ENCODE data around the gene TPT1.
"Not testable (repeated sequence)": the region's sequence is repeated elsewhere in the genome, so short reads cannot be mapped to it uniquely, and the experiment has no call there.

Gene TPT1

DNA sequence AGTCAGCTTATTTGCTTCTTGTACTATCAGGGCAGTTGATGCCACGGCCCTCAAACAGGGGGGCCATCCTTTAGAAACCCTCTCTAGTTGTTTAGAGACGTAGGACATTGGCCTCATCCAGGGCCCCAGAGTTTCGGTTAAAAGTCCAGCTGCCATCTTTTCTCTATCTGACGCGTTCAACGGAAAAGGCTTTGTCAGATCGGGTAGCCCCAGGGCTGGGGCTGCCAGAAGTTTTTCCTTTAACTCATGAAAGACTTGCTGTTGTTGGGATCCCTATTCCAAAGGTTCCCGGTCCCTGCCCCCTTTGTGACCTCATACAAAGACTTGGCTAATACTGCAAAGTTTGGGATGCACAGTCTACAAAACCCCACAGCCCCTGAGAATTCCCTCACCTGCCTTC is 37.8 kb upstream of the TPT1 start:
- H3K9ac ChIP-seq (ENCODE audit: low read length); H3K27ac ChIP-seq (ENCODE audit: low read depth, low read length); H3K9me3 ChIP-seq (ENCODE audit: control insufficient read depth, insufficient read depth, low read depth, low read length); H3K4me3 ChIP-seq (ENCODE audit: low read depth, low read length); H3K27me3 ChIP-seq (ENCODE audit: control insufficient read depth, insufficient read depth, low read length); H3K4me1 ChIP-seq (ENCODE audit: control insufficient read depth, insufficient read depth, low read length); H3K36me3 ChIP-seq (ENCODE audit: control insufficient read depth, insufficient read depth, low read length): not testable (repeated sequence)

DNA sequence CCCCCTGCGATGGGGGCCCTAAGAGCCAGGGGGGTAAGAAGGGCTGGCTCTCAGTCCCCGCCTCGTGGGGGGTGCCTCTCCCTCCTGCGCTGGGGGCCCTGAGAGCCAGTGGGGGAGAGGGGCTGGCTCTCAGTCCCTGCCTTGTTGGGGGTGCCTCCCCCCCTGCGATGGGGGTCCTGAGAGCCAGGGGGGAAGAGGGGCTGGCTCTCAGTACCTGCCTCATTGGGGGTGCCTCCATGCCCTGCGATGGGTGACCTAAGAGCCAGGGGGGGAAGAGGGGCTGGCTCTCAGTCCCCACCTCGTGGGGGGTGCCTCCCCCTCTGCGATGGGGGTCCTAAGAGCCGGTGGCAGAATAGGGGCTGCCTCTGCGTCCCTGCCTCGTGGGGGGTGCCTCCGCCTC is 36.3 kb upstream of the TPT1 start:
- not testable (repeated sequence) for H3K27me3 ChIP-seq (ENCODE audit: control insufficient read depth, insufficient read depth, low read length); H3K36me3 ChIP-seq (ENCODE audit: control insufficient read depth, insufficient read depth, low read length); H3K9ac ChIP-seq (ENCODE audit: low read length); H3K27ac ChIP-seq (ENCODE audit: low read depth, low read length); H3K9me3 ChIP-seq (ENCODE audit: control insufficient read depth, insufficient read depth, low read depth, low read length); H3K4me1 ChIP-seq (ENCODE audit: control insufficient read depth, insufficient read depth, low read length); H3K4me3 ChIP-seq (ENCODE audit: low read depth, low read length)

DNA sequence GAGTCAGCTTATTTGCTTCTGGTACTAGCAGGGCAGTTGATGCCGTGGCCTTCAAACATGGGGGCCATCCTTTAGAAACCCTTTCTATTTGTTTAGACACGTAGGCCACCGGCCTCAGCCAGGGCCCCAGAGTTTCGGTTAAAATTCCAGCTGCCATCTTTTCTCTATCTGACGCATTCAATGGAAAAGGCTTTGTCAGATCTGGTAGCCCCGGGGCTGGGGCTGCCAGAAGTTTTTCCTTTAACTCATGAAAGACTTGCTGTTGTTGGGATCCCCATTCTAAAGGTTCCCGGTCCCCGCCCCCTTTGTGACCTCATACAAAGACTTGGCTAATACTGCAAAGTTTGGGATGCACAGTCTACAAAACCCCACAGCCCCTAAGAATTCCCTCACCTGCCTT is 35.7 kb upstream of the TPT1 start:
- H3K4me3 ChIP-seq (ENCODE audit: low read depth, low read length); H3K27me3 ChIP-seq (ENCODE audit: control insufficient read depth, insufficient read depth, low read length); H3K9me3 ChIP-seq (ENCODE audit: control insufficient read depth, insufficient read depth, low read depth, low read length); H3K9ac ChIP-seq (ENCODE audit: low read length); H3K36me3 ChIP-seq (ENCODE audit: control insufficient read depth, insufficient read depth, low read length); H3K27ac ChIP-seq (ENCODE audit: low read depth, low read length): not testable (repeated sequence)
- peaks cover 12% of the 10 kb centered on the region; the same call in 1 of the 2 replicates for H3K4me1 ChIP-seq (ENCODE audit: control insufficient read depth, insufficient read depth, low read length)

DNA sequence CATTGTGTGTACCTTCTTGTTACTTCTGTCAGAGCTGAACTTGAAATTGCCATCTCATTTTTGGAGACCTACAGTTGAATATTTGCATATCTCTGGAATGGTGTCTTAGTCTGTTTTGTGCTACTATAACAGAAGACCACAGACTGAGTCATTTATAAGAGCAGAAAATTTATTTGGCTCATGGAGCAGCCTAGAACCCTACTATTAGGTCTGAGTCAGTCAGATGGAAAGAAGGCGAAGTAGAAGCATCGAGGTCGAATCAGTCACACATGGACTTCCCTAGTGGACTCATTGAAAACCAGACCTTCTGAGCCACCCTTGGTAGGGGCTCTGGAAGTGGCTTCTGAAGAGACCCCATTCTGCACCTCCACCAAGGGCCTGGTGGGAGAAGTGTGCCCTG is 33.9 kb upstream of the TPT1 start:
- Histone ChIP-seq H3K27ac (ENCODE audit: low read depth, low read length) (no peak overlapping the region), H3K4me1 (ENCODE audit: control insufficient read depth, insufficient read depth, low read length) (peaks cover 17% of the 10 kb centered on the region), H3K9me3 (ENCODE audit: control insufficient read depth, insufficient read depth, low read depth, low read length) (no peaks in the 10 kb centered on the region), H3K27me3 (ENCODE audit: control insufficient read depth, insufficient read depth, low read length) (no peaks in the 10 kb centered on the region), H3K36me3 (ENCODE audit: control insufficient read depth, insufficient read depth, low read length) (0 out of 2 replicates have a peak, but pooled peaks cover 7% of the 10 kb centered on the region), H3K4me3 (ENCODE audit: low read depth, low read length) (no peak overlapping the region), H3K9ac (ENCODE audit: low read length) (no peak overlapping the region)

DNA sequence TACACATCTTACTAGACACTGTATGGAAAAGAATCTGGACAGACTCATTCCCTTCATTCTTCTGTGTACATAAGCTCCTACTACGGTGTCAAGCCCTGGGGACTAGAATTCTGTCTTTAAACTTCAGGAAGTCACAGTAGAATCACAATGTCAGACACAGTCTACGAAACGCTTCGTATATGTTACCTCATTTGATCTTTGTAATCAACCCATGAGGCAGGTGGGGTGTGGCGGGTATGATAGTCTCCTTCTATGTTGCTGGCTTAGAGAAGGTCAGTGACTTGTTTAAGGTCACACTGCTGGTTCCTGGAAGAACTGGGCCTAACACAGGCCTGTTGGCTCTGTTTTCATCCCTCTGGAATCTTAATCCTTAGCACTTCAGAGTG is 32.2 kb upstream of the TPT1 start:
- no peaks in the 10 kb centered on the region for H3K9me3 ChIP-seq (ENCODE audit: control insufficient read depth, insufficient read depth, low read depth, low read length)
- no peaks in the 10 kb centered on the region for H3K27me3 ChIP-seq (ENCODE audit: control insufficient read depth, insufficient read depth, low read length)
- H3K36me3 ChIP-seq (ENCODE audit: control insufficient read depth, insufficient read depth, low read length) = 0 out of 2 replicates have a peak, but pooled peaks cover 7% of the 10 kb centered on the region
- peaks cover 21% of the 10 kb centered on the region for H3K4me1 ChIP-seq (ENCODE audit: control insufficient read depth, insufficient read depth, low read length)
- no peak overlapping the region for H3K9ac ChIP-seq (ENCODE audit: low read length)
- no peak overlapping the region for H3K4me3 ChIP-seq (ENCODE audit: low read depth, low read length)
- H3K27ac ChIP-seq (ENCODE audit: low read depth, low read length) = no peak overlapping the region

DNA sequence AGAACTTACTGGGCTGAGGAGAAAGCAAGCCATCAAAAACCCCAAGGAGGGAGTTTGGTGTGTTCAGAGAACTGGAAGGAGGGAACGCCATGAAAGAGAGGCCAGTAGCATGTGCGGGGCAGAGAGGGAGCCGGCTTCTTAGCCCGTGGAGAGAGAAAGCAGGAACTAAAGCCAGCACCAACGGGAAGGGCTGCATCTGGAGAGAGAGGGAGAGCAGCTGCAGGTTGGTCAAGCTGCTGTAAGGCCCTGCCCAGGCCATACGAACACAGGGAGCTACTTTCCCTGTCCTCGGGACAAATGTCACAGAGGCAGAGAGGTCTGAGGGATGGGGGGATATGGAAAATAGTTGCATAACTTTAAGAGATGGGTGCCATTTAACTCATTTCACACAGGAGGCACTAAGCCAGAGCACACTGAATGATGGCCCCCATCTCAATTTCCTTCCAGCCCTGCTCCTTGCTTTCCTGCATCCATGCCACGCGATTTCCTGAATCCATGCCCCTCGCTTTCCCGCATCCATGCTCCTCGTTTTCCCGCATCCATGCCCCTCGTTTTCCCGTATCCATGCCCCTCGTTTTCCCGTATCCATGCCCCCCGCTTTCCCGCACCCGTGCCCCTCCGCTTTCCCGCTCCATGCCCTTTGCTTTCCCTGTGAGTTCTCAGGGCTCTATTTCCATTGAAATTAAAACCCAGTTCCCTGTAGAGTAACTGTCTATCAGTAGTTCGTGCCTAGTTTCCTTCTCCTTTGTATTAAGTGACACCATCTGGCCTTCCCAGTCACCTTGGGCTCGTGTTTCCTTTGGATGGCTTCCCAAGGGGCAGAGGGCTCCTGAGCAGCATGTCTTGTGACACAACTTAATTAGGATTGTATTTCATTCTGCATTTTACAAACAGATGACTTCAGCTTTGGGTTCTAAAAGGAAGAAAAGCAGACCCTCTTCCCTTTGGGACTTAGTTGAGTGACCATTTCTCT is 31.5 kb upstream of the TPT1 start:
- H3K27ac ChIP-seq (ENCODE audit: low read depth, low read length) = no peak overlapping the region
- H3K9ac ChIP-seq (ENCODE audit: low read length) = no peak overlapping the region
- no peak overlapping the region for H3K4me3 ChIP-seq (ENCODE audit: low read depth, low read length)
- no peaks in the 10 kb centered on the region for H3K9me3 ChIP-seq (ENCODE audit: control insufficient read depth, insufficient read depth, low read depth, low read length)
- 0 out of 2 replicates have a peak, but pooled peaks cover 7% of the 10 kb centered on the region for H3K36me3 ChIP-seq (ENCODE audit: control insufficient read depth, insufficient read depth, low read length)
- peaks cover 23% of the 10 kb centered on the region for H3K4me1 ChIP-seq (ENCODE audit: control insufficient read depth, insufficient read depth, low read length)
- no peaks in the 10 kb centered on the region for H3K27me3 ChIP-seq (ENCODE audit: control insufficient read depth, insufficient read depth, low read length)

DNA sequence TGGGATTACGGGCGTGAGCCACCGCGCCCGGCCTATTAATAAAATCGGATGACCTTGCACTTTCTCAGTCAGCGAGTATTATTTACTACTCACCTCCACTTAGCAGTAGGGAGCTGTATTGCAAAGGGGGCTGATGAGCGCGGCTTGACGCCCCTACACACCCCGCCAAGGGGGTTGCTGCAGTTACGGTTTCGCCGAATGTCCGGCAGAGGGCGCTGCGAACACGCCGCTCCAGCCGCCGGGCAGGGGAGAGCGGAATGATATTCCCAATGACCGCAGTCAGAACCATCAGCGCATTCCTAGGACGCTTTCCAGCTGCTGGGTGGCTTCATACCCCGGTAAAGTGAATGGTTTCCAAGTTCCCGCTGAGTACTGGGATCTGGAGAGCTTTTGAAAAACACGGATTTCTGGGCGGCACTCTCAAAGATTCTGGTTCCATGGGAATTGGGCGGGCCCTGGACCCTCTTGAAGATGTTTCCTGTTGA is 30.0 kb upstream of the TPT1 start:
- no peak overlapping the region for H3K9ac ChIP-seq (ENCODE audit: low read length)
- no peak overlapping the region for H3K27ac ChIP-seq (ENCODE audit: low read depth, low read length)
- no peaks in the 10 kb centered on the region for H3K27me3 ChIP-seq (ENCODE audit: control insufficient read depth, insufficient read depth, low read length)
- no peaks in the 10 kb centered on the region for H3K9me3 ChIP-seq (ENCODE audit: control insufficient read depth, insufficient read depth, low read depth, low read length)
- H3K4me1 ChIP-seq (ENCODE audit: control insufficient read depth, insufficient read depth, low read length) = peaks cover 28% of the 10 kb centered on the region
- no peak overlapping the region for H3K4me3 ChIP-seq (ENCODE audit: low read depth, low read length)
- H3K36me3 ChIP-seq (ENCODE audit: control insufficient read depth, insufficient read depth, low read length) = 0 out of 2 replicates have a peak, but pooled peaks cover 7% of the 10 kb centered on the region

DNA sequence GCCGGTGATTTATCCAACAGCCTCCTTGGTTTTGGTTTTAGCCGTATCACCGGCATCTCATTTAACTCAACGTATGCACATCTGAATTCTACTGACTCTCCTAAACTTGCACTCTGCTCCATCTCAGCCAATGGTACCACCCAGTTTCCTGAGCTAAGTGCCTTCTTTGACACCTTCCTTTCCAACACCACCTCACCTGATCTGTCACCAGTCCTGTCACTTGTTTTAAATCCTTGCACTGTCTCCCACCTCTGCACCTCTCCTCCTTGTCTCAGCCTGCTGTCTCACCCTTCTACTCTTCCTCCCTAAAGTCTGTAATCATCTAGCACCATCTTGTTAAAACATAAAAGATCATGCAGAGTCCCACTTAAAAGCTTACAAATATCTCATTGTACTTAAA is 28.1 kb upstream of the TPT1 start:
- H3K4me1 ChIP-seq (ENCODE audit: control insufficient read depth, insufficient read depth, low read length) = peaks cover 28% of the 10 kb centered on the region
- H3K9me3 ChIP-seq (ENCODE audit: control insufficient read depth, insufficient read depth, low read depth, low read length) = no peaks in the 10 kb centered on the region

DNA sequence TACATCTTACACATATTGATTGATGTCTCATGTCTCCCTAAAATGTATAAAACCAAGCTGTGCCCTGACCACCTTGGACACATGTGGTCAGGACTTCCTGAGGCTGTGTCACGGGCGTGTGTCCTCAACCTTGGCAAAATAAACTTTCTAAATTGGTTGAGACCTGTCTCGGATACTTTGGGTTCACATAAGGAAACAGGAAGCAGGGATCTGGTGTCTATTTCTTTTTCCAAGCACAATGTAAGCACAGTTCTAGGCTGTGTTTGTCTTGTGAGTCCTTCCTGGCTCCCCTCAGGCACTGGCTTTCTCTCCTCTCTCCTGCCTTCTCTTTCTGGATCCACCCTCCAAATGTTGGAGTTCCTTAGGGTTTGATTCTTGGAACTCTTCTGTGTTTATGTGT is 27.6 kb upstream of the TPT1 start:
- H3K27ac ChIP-seq (ENCODE audit: low read depth, low read length) = no peak overlapping the region
- H3K9ac ChIP-seq (ENCODE audit: low read length) = no peak overlapping the region
- no peaks in the 10 kb centered on the region for H3K9me3 ChIP-seq (ENCODE audit: control insufficient read depth, insufficient read depth, low read depth, low read length)
- no peaks in the 10 kb centered on the region for H3K27me3 ChIP-seq (ENCODE audit: control insufficient read depth, insufficient read depth, low read length)
- H3K36me3 ChIP-seq (ENCODE audit: control insufficient read depth, insufficient read depth, low read length) = 0 out of 2 replicates have a peak, but pooled peaks cover 7% of the 10 kb centered on the region
- H3K4me3 ChIP-seq (ENCODE audit: low read depth, low read length) = no peak overlapping the region
- peaks cover 28% of the 10 kb centered on the region for H3K4me1 ChIP-seq (ENCODE audit: control insufficient read depth, insufficient read depth, low read length)

More for the DNA sequence above, 28.1 kb upstream of the TPT1 start:
- Histone ChIP-seq H3K27me3 (ENCODE audit: control insufficient read depth, insufficient read depth, low read length) (no peaks in the 10 kb centered on the region), H3K27ac (ENCODE audit: low read depth, low read length) (no peak overlapping the region), H3K36me3 (ENCODE audit: control insufficient read depth, insufficient read depth, low read length) (0 out of 2 replicates have a peak, but pooled peaks cover 7% of the 10 kb centered on the region), H3K4me3 (ENCODE audit: low read depth, low read length) (no peak overlapping the region), H3K9ac (ENCODE audit: low read length) (no peak overlapping the region)

DNA sequence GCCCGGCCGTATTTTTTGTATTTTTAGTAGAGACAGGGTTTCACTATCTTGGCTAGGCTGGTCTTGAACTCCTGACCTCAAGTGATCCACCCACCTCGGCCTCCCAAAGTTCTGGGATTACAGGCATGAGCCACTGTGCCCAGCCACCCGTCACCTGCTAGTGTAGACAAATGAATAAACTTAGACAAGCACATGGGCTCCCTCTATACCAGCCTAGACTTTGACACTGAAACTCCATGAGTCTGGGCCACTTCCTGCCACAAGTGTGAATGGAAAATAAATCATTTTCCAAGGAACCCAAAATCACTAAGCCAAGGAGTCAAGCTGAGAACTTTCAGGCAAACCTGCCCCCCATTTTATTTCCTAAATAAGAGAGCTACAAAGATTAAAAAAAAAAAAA is 27.0 kb upstream of the TPT1 start:
- Histone ChIP-seq H3K27me3 (ENCODE audit: control insufficient read depth, insufficient read depth, low read length) (no peaks in the 10 kb centered on the region), H3K4me3 (ENCODE audit: low read depth, low read length) (no peak overlapping the region), H3K4me1 (ENCODE audit: control insufficient read depth, insufficient read depth, low read length) (peaks cover 31% of the 10 kb centered on the region), H3K9me3 (ENCODE audit: control insufficient read depth, insufficient read depth, low read depth, low read length) (no peaks in the 10 kb centered on the region), H3K27ac (ENCODE audit: low read depth, low read length) (no peak overlapping the region), H3K9ac (ENCODE audit: low read length) (no peak overlapping the region), H3K36me3 (ENCODE audit: control insufficient read depth, insufficient read depth, low read length) (0 out of 2 replicates have a peak, but pooled peaks cover 7% of the 10 kb centered on the region)

DNA sequence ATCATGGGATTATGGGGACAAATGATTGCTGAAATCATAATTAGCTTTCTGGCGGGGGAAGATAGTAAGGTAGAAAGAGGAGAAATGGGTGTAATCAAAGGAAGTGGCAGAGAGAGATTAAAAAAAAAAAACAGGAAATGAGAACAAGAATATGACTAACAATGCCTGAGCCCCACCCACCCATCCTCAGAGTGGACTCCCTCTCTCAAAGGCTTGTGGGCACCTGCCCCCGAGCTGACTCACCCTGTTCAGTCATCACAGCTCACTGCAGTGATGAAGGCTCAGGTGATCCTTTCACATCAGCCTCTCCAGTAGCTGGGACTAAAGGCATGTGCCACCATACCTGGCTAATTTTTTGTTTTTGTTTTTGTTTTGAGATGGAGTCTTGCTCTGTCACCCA is 26.4 kb upstream of the TPT1 start:
- no peak overlapping the region for H3K27ac ChIP-seq (ENCODE audit: low read depth, low read length)

More for the DNA sequence above, 26.4 kb upstream of the TPT1 start:
- peaks cover 26% of the 10 kb centered on the region for H3K4me1 ChIP-seq (ENCODE audit: control insufficient read depth, insufficient read depth, low read length)
- H3K27me3 ChIP-seq (ENCODE audit: control insufficient read depth, insufficient read depth, low read length) = no peaks in the 10 kb centered on the region
- no peak overlapping the region for H3K4me3 ChIP-seq (ENCODE audit: low read depth, low read length)
- H3K9me3 ChIP-seq (ENCODE audit: control insufficient read depth, insufficient read depth, low read depth, low read length) = no peaks in the 10 kb centered on the region
- no peak overlapping the region for H3K9ac ChIP-seq (ENCODE audit: low read length)
- 0 out of 2 replicates have a peak, but pooled peaks cover 6% of the 10 kb centered on the region for H3K36me3 ChIP-seq (ENCODE audit: control insufficient read depth, insufficient read depth, low read length)

Measured in HUES6 (cell line).